Vagina (tissue), 2 donors: ENCODE results near the gene GRAMD1B.

Source experiments
- CTCF ChIP-seq, 3 experiments: fragments of 450-650 bp in 2 of 3; fragments of 200-600 bp in 1 of 3; sonication (generic) in 1 of 3; IDR thresholded peaks; one replicate each; pipeline ENCODE4 v1.5.1; 2017 to 2019; ENCODE audit warnings: antibody characterized with exemption in 3 of 3, mild to moderate bottlenecking in 2 of 3, moderate library complexity in 2 of 3
- POLR2A ChIP-seq, 2 donors: fragments of 450-650 bp; IDR thresholded peaks; one replicate each; pipeline ENCODE4 v1.6.1; 2017; ENCODE audit warnings: antibody characterized with exemption in 2 of 2, mild to moderate bottlenecking in 2 of 2, moderate library complexity in 2 of 2

GRCh38 chr11:123406441-123407129 is 23.5 kb upstream of the GRAMD1B start:
- TF ChIP-seq CTCF (IDR thresholded peaks at IDR 0.05), result no peak
- no peak for TF ChIP-seq POLR2A (IDR thresholded peaks at IDR 0.05)
